HPDE6-E6E7 (cell line): ENCODE measurements around the gene FHIT.

Experiments used
- DNase-seq: peaks from one replicate; pipeline ENCODE4 v3.0.0; 2011; ENCODE audit warnings: missing footprints; ENCODE audit errors: extremely low spot score

FHIT gene

DNA sequence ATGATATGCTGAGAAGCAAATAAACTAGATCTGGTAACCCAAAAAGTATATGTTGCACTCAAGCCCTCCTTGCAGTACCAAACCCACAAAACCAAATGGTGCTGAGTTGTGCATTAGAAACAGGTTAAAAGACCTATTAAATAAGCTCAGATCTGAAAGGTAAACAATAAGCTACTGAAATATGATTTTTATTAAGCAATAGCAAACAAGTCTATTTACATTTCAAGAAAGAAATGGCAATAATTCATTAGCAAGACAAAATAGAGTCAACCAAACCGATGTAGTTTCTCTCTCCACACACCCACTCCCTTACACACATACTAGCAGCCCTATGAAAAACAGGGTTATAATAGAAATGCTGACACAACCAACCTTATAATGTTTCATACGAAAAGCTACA lies 760.3 kb downstream of the FHIT start:
- DNase-seq = no peak

DNA sequence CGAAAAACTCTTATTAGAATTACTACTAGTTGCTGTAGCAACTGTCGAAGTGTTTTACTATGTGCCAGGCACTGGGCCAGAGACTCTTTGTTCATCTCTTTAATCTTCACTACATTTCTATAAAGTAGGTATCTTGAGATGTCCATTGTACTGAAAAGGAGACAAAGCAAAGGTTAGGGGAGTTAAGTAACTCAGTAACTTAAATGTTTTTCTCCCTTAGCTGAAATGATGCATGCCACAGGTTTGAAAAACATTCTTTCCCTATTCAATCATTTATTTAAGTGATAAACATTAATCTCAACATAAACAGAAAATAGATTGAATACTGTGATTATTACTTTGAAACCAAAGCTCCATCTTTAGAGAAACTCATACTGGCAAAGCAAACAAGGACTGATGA lies 776.2 kb downstream of the FHIT start:
- no peak for DNase-seq

DNA sequence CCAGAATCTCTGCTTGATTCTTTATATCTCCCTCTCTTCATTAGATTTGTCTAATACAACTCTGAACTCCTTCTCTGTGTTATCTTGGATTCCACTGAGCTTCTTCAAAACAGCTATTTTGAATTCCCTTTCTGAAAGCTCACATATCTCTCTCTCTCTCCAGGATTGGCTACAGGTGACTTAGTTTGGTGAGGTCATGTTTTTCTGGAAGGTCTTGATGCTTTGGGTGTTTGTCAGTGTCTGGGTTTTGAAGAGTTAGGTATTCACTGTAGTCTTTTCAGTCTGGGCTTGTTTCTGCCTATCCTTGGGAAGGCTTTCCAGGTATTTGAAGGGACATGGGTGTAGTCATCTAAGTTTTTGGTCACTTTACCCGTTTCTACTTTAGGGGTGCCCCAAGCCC lies 781.8 kb downstream of the FHIT start:
- DNase-seq = no peak

- DNase-seq = no peak
Measured at GRCh38 chr3:60463685-60464084, 787.6 kb downstream of the FHIT start.

DNA sequence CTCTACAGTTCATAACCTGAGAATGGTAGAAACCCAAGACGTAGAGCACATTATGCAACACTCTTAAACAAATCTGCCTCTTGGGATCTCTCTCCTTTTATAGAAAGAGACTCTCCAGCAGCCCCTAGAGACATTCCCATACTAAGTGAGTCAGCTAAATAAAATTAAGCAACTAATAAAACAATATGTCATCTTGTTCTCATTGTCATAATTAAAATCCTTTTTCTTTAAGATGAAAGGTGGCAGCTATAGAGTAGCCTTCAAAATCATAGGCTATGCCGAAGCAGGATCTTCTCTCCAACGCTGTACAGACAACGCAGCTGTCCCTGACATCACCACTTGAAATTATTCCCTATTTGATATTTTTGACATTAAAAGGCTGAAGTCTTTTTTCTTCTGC lies 790.0 kb downstream of the FHIT start:
- no peak for DNase-seq

- DNase-seq = no peak
Measured at GRCh38 chr3:60456180-60456579, 795.1 kb downstream of the FHIT start.

- no peak for DNase-seq
Measured at GRCh38 chr3:60453326-60453725, 797.9 kb downstream of the FHIT start.

- DNase-seq = no peak
Measured at GRCh38 chr3:60448696-60449095, 802.6 kb downstream of the FHIT start.

DNA sequence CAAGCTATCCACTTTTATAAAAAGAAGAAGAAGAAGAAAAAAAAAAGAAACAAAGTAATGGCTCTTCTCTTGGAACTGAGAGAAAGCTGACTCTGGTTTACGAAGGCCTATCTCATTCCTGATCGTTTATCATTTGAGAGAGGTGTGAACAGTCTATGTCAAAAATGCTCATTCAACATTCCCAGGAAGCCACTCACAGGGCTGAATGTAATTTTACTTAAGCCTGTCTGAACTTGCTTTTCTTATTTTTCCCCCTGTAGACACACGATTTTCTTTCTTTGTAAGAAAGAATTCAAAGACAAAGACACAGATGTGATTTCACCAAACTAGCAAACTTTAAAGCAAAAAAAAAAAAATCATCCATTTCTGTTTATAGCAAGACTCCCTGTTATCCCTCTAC lies 805.8 kb downstream of the FHIT start:
- no peak for DNase-seq

DNA sequence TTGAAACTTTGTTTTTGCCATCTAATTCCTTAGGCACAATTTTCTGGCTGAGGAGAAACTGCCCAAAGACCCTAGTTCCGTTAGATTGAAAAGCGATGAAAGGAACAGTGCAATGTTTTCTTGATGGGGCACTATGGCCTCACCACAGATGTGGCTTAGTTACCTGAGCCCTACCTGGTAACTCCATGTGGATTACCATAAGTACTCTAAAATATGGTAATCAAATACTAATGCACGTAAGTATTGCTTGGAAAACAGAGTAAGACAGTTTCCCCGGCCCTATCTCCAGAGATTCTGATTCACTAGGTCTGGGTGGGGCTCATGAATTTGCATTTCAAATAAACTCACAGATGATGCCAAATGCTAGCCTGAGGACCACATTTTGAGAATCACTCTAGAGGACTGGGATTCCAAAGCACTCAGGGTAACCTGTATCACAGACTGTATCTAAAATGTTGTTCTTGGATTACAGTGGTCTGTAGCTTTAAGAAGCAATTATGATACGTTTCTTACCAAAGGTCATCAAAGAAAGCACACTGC lies 806.3 kb downstream of the FHIT start:
- no peak for DNase-seq

DNA sequence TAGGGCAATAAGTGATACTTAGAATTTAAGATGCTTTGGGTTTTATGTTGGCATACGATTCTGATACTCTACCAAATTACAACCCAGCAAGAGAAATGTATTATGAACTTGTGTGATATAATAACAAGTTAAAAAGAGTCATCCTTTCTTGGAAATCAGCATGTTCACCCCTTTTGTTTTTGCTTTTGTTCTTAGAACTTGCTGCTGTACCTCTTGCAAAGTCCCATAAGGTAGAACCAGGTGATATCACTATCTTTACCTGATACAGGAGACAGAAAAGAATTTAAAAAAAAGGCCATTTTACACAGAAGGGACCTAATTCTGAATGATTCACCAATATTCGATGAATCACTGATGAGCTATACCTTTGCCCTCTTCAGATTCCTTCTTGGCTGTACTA lies 810.4 kb downstream of the FHIT start:
- no peak for DNase-seq

- DNase-seq = no peak
Measured at GRCh38 chr3:60435941-60436650, 815.2 kb downstream of the FHIT start.

GRCh38 chr3:60434950-60435349 lies 816.3 kb downstream of the FHIT start:
- no peak for DNase-seq

- DNase-seq = no peak
Measured at GRCh38 chr3:60434323-60434722, 816.9 kb downstream of the FHIT start.

- no peak for DNase-seq
Measured at GRCh38 chr3:60431599-60431958, 819.7 kb downstream of the FHIT start.

DNA sequence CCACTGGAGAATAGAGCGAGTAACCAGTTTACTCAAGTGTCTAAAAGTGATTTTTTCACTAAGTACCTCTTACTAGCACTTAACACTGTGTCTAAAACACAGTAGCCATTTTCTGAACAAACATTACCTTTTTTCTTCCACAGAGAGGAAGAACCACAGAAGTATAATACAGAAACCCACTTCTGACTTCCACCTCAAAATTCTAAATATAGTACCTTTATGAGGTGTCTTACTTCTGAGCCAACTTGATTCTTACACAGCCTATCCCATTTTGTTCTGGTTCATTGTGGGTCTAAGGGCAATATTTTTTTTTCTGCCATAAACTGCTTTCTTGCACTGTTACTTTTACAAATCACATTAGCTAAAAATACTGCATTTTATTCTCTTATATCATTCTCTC lies 821.0 kb downstream of the FHIT start:
- DNase-seq = no peak

GRCh38 chr3:60427109-60427508 lies 824.1 kb downstream of the FHIT start:
- DNase-seq = no peak

GRCh38 chr3:60424942-60425341 lies 826.3 kb downstream of the FHIT start:
- DNase-seq = no peak

- no peak for DNase-seq
Measured at GRCh38 chr3:60424034-60424433, 827.2 kb downstream of the FHIT start.

DNA sequence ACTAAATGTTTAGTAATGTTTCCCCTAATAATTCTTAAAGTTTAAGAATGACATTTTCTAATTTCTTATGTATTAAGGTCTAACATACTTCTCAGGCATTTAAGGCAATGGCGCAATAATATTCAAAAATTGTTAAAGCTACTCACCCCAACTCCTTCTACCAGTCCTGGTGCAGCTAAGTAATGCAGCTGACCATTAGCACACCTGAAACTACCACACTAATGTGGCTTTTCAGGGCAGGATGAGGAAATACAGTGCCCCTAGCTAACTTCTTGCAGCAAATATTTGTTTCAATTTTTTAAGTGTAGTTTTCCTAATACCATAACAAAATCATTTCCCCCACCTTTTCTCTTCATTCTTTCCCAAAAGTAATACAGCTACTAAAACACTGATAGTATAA lies 827.7 kb downstream of the FHIT start:
- DNase-seq = no peak

- DNase-seq = no peak
Measured at GRCh38 chr3:60421749-60422446, 829.4 kb downstream of the FHIT start.

GRCh38 chr3:60417576-60417975 lies 833.7 kb downstream of the FHIT start:
- no peak for DNase-seq

DNA sequence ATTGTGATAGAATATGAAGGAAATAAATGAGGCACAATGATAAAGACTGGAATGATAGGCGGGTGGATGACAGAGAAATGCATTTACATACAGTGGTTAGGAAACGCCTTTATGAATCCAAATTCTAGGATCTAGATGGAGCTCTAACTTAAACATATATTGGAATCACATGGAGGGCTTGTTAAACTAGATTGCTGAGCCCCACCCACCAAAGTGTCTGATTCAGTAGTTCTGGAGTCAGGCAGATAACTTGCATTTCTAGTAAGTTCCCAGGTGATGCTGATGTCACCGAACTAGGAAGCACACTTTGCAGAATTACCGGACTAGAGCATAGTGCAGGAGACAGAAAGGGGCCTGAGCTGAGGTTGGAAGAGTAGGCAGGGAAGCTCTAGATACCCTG lies 837.2 kb downstream of the FHIT start:
- no peak for DNase-seq
